Head of caudate nucleus (tissue), 42 donors: ENCODE measurements around the gene CSAG3.
"Not testable (repeated sequence)": the region's sequence is repeated elsewhere in the genome, so short reads cannot be mapped to it uniquely, and the experiment has no call there.

Experiments
- DNase-seq, 42 donors: peaks; one replicate each; pipeline versions ENCODE4 v3.0.0 to v3.0.0-alpha.2; 2020 to 2021; ENCODE audit warnings: mixed read lengths in 7 of 42
- intact Hi-C: fragments of 100-400 bp; cut with DNase I; formaldehyde crosslinking; loops from one replicate; pipeline ENCODE4 v1.15.0; 2022

Gene CSAG3

DNA sequence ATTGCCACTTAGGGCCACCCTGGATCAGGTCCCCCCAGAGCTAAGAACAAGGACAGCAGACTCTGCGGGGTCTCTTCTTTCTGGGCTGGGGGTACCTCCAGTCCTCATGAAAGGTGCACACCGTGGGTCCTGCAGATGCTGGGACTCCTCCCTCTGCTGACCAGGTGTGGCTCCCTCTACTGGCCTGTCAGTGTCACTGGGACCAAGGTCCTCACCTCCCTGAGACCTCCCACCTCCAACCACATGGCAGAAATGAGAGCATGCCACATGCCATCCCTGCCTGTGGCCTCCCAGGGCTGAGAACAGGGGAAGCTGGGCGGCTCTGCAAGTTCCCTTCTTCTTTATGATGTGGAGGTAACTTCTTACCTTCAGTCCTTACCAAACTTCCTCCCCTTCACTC is 28.0 kb downstream of the CSAG3 start:
- DNase-seq, intact Hi-C loops: not testable (repeated sequence)

DNA sequence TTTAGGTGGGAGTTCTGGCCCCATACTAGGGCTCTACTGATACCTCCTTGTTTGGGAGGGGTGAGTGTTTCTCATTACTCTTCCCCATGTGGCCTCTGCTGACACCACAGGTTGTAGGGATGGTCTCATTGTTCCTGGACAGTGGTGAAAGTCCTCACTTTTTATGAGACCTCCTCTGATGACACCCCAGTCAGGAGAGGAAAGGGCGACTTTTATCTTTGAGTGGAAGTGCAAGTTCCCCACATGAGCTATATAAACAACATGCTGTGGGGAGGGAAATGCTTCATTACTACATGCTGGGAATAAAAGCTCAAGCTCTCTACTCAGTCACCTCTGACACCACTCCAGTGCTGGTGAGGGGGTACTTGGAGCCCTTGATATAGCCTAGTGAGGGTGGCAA is 39.9 kb downstream of the CSAG3 start:
- no peak for DNase-seq
- intact Hi-C loops: no loop called here

DNA sequence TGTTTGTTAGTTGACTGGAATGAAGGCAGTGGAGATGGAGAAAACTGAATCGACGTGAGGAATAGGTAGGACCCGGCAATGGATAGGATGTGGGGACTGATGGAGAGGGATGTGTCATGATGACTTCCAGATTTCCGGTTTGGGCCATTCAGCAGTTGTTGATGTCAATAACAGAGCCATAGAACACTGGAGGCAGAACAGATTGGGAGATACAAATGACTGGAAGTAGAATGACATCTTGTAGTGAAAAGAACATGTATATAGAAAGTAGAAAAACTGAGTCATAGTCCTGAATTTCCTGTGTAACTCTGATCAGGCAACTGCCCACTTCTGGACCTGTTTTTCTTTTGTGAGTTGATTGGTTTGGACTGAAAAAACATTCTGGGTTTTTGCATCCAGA is 47.0 kb downstream of the CSAG3 start:
- no peak for DNase-seq
- intact Hi-C loops: no loop called here
